Esophagus muscularis mucosa (tissue), 4 donors: ENCODE results near the gene RAPGEF1. TPM values are rescaled to one million over a fixed set of nuclear protein-coding genes. Genes with fewer than 3 reads are reported as not detected.

Source experiments
- DNase-seq: peaks from one replicate; pipeline ENCODE4 v3.0.0-alpha.2; 2017; ENCODE audit errors: extremely low spot score
- H3K27ac ChIP-seq, 4 donors: fragments of 200-600 bp; sonication (generic); replicated peaks in 1 of 4; 1 replicate in 3 of 4; 2 replicates in 1 of 4; pipeline ENCODE4 v1.5.1; 2016 to 2019; ENCODE audit warnings: mild to moderate bottlenecking in 1 of 4
- H3K27me3 ChIP-seq, 4 donors: fragments of 200-600 bp; sonication (generic); one replicate each; pipeline versions ENCODE4 v1.5.1 to v1.6.0; 2016 to 2019
- H3K36me3 ChIP-seq, 4 donors: fragments of 200-600 bp; sonication (generic); one replicate each; pipeline ENCODE4 v1.5.1; 2016 to 2019
- H3K4me1 ChIP-seq, 4 donors: fragments of 200-600 bp; sonication (generic); one replicate each; pipeline ENCODE4 v1.5.1; 2016 to 2019
- H3K4me3 ChIP-seq, 4 donors: fragments of 200-600 bp; sonication (generic); 1 replicate in 2 of 4; 2 replicates in 2 of 4; pipeline ENCODE4 v1.5.1; 2016 to 2019; ENCODE audit warnings: mild to moderate bottlenecking in 4 of 4, moderate library complexity in 1 of 4
- H3K9me3 ChIP-seq, 4 donors: fragments of 200-600 bp; sonication (generic); 1 replicate in 3 of 4; 2 replicates in 1 of 4; pipeline ENCODE4 v1.5.1; 2016 to 2019
- CTCF ChIP-seq, 3 experiments: fragments of 200-600 bp in 2 of 3; fragments of 450-650 bp in 1 of 3; sonication (generic) in 2 of 3; IDR thresholded peaks; one replicate each; pipeline ENCODE4 v1.5.1; 2017 to 2019; ENCODE audit warnings: antibody characterized with exemption in 3 of 3, mild to moderate bottlenecking in 2 of 3, moderate library complexity in 1 of 3
- EP300 ChIP-seq: sonication (generic); formaldehyde crosslinking; IDR thresholded peaks from one replicate; pipeline ENCODE4 v1.6.1; 2017; ENCODE audit warnings: antibody characterized with exemption
- POLR2A ChIP-seq: fragments of 450-650 bp; IDR thresholded peaks from one replicate; pipeline ENCODE4 v1.6.1; 2017; ENCODE audit warnings: antibody characterized with exemption, moderate library complexity, mild to moderate bottlenecking, low read depth
- POLR2AphosphoS5 ChIP-seq, 2 donors: sonication (generic); formaldehyde crosslinking; IDR thresholded peaks; one replicate each; pipeline ENCODE4 v1.6.1; 2017; ENCODE audit warnings: antibody characterized with exemption in 2 of 2
- WGBS: methylation state at CpG from one replicate; pipeline ENCODE4 v1.1.5; 2018; 5-methylcytosine and 5-hydroxymethylcytosine counted together
- intact Hi-C: fragments of 100-400 bp; cut with DNase I; formaldehyde crosslinking; loops from one replicate; pipeline ENCODE4 v1.15.1; 2023
- total RNA-seq, 4 donors: library from RNA; depleted of rRNA; stranded (reverse); fragments of >200 nt; gene quantifications; one replicate each; pipeline versions ENCODE4 v1.1.0 to v1.2.1, GENCODE V29; 2016

Gene RAPGEF1
- total RNA-seq, 4 donors from 2014 or later: 66.6 to 138 (median 101) TPM

DNA sequence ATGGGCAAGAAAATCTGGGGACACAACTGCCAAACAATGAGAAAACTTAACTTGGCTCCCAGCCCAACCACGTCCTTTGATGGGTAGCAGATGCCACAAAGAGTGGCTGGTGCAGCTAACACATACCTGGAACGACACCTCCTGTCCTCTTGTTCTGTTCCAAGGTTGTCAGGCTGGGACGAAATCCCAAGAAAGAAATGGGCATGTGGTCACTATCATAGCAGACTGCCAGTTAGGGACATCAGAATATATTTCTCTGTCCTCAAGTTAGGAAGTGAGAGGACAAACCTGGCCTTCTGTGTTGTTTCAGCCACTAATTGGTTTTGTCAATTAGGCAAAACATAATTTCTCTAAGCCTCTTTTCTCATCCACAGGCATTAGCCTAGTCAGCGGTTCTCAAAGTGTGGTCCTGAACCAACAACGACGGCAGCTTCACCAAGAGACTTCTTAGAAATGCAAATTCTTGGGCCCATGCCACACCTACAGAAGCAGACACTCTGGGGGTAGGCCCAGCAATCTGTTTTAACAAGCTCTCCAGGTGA is 63.4 kb downstream of the RAPGEF1 start:
- H3K9me3 ChIP-seq: no peaks in the 10 kb centered on the region
- WGBS: 40% methylated on average over 6 of the region's 6 CpGs
- H3K27ac ChIP-seq: peak overlapping the region; percentile 78 to 90 (median 83)
- intact Hi-C loops: loop anchor here (5.0 kb wide), 1 partner anchor 61 kb away; no protein-coding TSS in a partner anchor
- peaks cover 83 to 87% (median 84%) of the 10 kb centered on the region in 4 donors for H3K4me1 ChIP-seq
- TF ChIP-seq POLR2AphosphoS5 (IDR thresholded peaks at IDR 0.05) (no peak), POLR2A (no peak), EP300 (no peak), CTCF (IDR thresholded peaks at IDR 0.05) (no peak)
- DNase-seq: no peak
- H3K36me3 ChIP-seq: no peaks in the 10 kb centered on the region
- H3K27me3 ChIP-seq: no peaks in the 10 kb centered on the region
- no peak overlapping the region for H3K4me3 ChIP-seq

GRCh38 chr9:131675437-131676022 is 64.3 kb downstream of the RAPGEF1 start:
- WGBS: 82% methylated on average over 6 of the region's 6 CpGs
- H3K4me1 ChIP-seq: peaks cover 92 to 97% (median 93%) of the 10 kb centered on the region in 4 donors

GRCh38 chr9:131674425-131675421 is 65.2 kb downstream of the RAPGEF1 start:
- DNase-seq: no peak
- WGBS: 84% methylated on average over 26 of the region's 29 CpGs
- no peak overlapping the region for H3K4me3 ChIP-seq
- no peaks in the 10 kb centered on the region for H3K27me3 ChIP-seq
- H3K4me1 ChIP-seq: peaks cover 95 to 100% (median 98%) of the 10 kb centered on the region in 4 donors
- intact Hi-C loops: loop anchor here (5.0 kb wide), 1 partner anchor 63 kb away; no protein-coding TSS in a partner anchor
- H3K36me3 ChIP-seq: no peaks in the 10 kb centered on the region
- H3K27ac ChIP-seq: peak overlapping the region; percentile 78 to 90 (median 83)
- no peak for TF ChIP-seq CTCF (IDR thresholded peaks at IDR 0.05)
- no peak for TF ChIP-seq POLR2AphosphoS5 (IDR thresholded peaks at IDR 0.05)
- TF ChIP-seq EP300: no peak
- no peak for TF ChIP-seq POLR2A
- H3K9me3 ChIP-seq: no peaks in the 10 kb centered on the region

More at GRCh38 chr9:131675437-131676022, 64.3 kb downstream of the RAPGEF1 start:
- no peak overlapping the region for H3K4me3 ChIP-seq
- DNase-seq: no peak
- no peaks in the 10 kb centered on the region for H3K36me3 ChIP-seq
- no peaks in the 10 kb centered on the region for H3K9me3 ChIP-seq
- H3K27me3 ChIP-seq: no peaks in the 10 kb centered on the region
- intact Hi-C loops: loop anchor here (5.0 kb wide), 1 partner anchor 62 kb away; no protein-coding TSS in a partner anchor
- TF ChIP-seq EP300: no peak
- no peak for TF ChIP-seq POLR2A
- TF ChIP-seq POLR2AphosphoS5 (IDR thresholded peaks at IDR 0.05): no peak
- TF ChIP-seq CTCF (IDR thresholded peaks at IDR 0.05): no peak
- H3K27ac ChIP-seq: peak overlapping the region; percentile 78 to 90 (median 83)

- WGBS: 74% methylated on average over 7 of the region's 7 CpGs
- Histone ChIP-seq H3K4me1 (peaks cover 95 to 100% (median 98%) of the 10 kb centered on the region in 4 donors), H3K27ac (peak overlapping the region in 3 of 4 donors; percentile 42 to 90 (median 58)), H3K36me3 (no peaks in the 10 kb centered on the region), H3K9me3 (no peaks in the 10 kb centered on the region), H3K4me3 (no peak overlapping the region), H3K27me3 (no peaks in the 10 kb centered on the region)
- TF ChIP-seq EP300 (no peak), CTCF (IDR thresholded peaks at IDR 0.05) (no peak), POLR2AphosphoS5 (IDR thresholded peaks at IDR 0.05) (no peak), POLR2A (no peak)
- DNase-seq: no peak
- intact Hi-C loops: no loop called here
Observed at GRCh38 chr9:131673531-131673930, 66.3 kb downstream of the RAPGEF1 start.
